B cell (primary cell): ENCODE measurements around the gene COPS4. TPM values are rescaled to one million over a fixed set of nuclear protein-coding genes. Genes with fewer than 3 reads are reported as not detected.

Source experiments
- ATAC-seq: fragments of 200-7000 bp; cut with Tn5 transposase; one replicate; pipeline ENCODE4 v1.10.0; 2021; ENCODE audit warnings: low read depth, mild to moderate bottlenecking, moderate number of reproducible peaks, moderate library complexity
- CTCF ChIA-PET: fragments of 350-600 bp; sonication (Branson Sonifier 250); formaldehyde crosslinking; loops from one replicate; lab custom pipeline; 2021; ENCODE audit warnings: antibody characterized with exemption, inconsistent platforms; lab: Charles Lee
- POLR2A ChIA-PET: fragments of 350-600 bp; sonication (Branson Sonifier 250); formaldehyde crosslinking; loops from one replicate; lab custom pipeline; 2021; ENCODE audit warnings: antibody characterized with exemption; lab: Charles Lee
- DNase-seq: peaks from one replicate; pipeline ENCODE4 v3.0.0; 2013
- H2AFZ ChIP-seq: 2 replicates; pipeline ENCODE4 v1.6.1; 2012; ENCODE audit warnings: mild to moderate bottlenecking, low read depth, low read length; ENCODE audit not compliant: insufficient read depth, poor library complexity, severe bottlenecking
- H3K27ac ChIP-seq, 2 donors: 1 replicate in 1 of 2; 2 replicates in 1 of 2; pipeline ENCODE4 v1.5.1; 2012 to 2013; ENCODE audit warnings: low read length in 2 of 2, mild to moderate bottlenecking in 2 of 2, moderate library complexity in 1 of 2
- H3K27me3 ChIP-seq, 4 experiments: fragments of 200-600 bp in 1 of 4; sonication (generic) in 1 of 4; replicated peaks in 1 of 4; 1 replicate in 2 of 4; 2 replicates in 2 of 4; pipeline versions ENCODE4 v1.6.1 to v1.7.0; 2013 to 2016; ENCODE audit warnings: low read length in 3 of 4, mild to moderate bottlenecking in 2 of 4, mixed read lengths in 1 of 4, moderate library complexity in 1 of 4; ENCODE audit not compliant: insufficient read depth in 4 of 4, control insufficient read depth in 3 of 4; ENCODE audit errors: control extremely low read depth in 1 of 4
- H3K36me3 ChIP-seq, 2 experiments: replicated peaks in 1 of 2; 1 replicate in 1 of 2; 2 replicates in 1 of 2; pipeline versions ENCODE4 v1.6.1 to v1.7.1; 2013; ENCODE audit warnings: low read length in 1 of 2; ENCODE audit not compliant: insufficient read depth in 2 of 2, control insufficient read depth in 1 of 2; ENCODE audit errors: control extremely low read depth in 1 of 2, extremely low read depth in 1 of 2
- H3K4me1 ChIP-seq, 2 donors: fragments of 200-600 bp in 1 of 2; sonication (generic) in 1 of 2; 1 replicate in 1 of 2; 2 replicates in 1 of 2; pipeline versions ENCODE4 v1.5.1 to v1.6.1; 2013 to 2017; ENCODE audit warnings: low read length in 2 of 2; ENCODE audit not compliant: control insufficient read depth in 2 of 2, insufficient read depth in 2 of 2
- H3K4me2 ChIP-seq: replicated peaks from 2 replicates; pipeline ENCODE3; 2012; ENCODE audit warnings: mild to moderate bottlenecking, low read depth, low read length; ENCODE audit not compliant: poor library complexity, severe bottlenecking
- H3K4me3 ChIP-seq, 5 experiments: fragments of 200-600 bp in 1 of 5; sonication (generic) in 1 of 5; 1 replicate in 3 of 5; 2 replicates in 2 of 5; pipeline versions ENCODE4 v1.5.1 to v1.7.0; 2011 to 2016; ENCODE audit warnings: low read length in 4 of 5, mild to moderate bottlenecking in 4 of 5, low read depth in 2 of 5, control low read depth in 1 of 5, moderate library complexity in 1 of 5; ENCODE audit not compliant: insufficient read depth in 1 of 5; ENCODE audit errors: control extremely low read depth in 1 of 5, extremely low read depth in 1 of 5
- H3K79me2 ChIP-seq: fragments of 200-600 bp; sonication (generic); one replicate; pipeline ENCODE4 v1.6.0; 2016; ENCODE audit warnings: low read length; ENCODE audit not compliant: control insufficient read depth, insufficient read depth
- H3K9ac ChIP-seq: fragments of 200-600 bp; sonication (generic); 2 replicates; pipeline ENCODE4 v1.6.1; 2017; ENCODE audit warnings: mild to moderate bottlenecking, low read length, moderate library complexity
- H3K9me3 ChIP-seq, 3 donors: one replicate each; pipeline versions ENCODE4 v1.6.1 to v1.7.1; 2013; ENCODE audit warnings: low read length in 2 of 3; ENCODE audit not compliant: control insufficient read depth in 2 of 3, insufficient read depth in 1 of 3; ENCODE audit errors: control extremely low read depth in 1 of 3
- H4K20me1 ChIP-seq: 2 replicates; pipeline ENCODE4 v1.6.0; 2012; ENCODE audit warnings: mild to moderate bottlenecking, low read length; ENCODE audit not compliant: insufficient read depth, control insufficient read depth, poor library complexity, severe bottlenecking
- H3K27ac Mint-ChIP-seq: one replicate; pipeline ENCODE4 v1.8.0; 2021; ENCODE audit warnings: mixed read lengths
- H3K27me3 Mint-ChIP-seq: one replicate; pipeline ENCODE4 v1.8.0; 2021; ENCODE audit warnings: mixed read lengths
- H3K4me1 Mint-ChIP-seq: one replicate; pipeline ENCODE4 v1.8.0; 2021; ENCODE audit warnings: mixed read lengths
- H3K4me3 Mint-ChIP-seq: one replicate; pipeline ENCODE4 v1.8.0; 2021; ENCODE audit warnings: mixed read lengths
- H3K9me3 Mint-ChIP-seq: one replicate; pipeline ENCODE4 v1.8.0; 2022; ENCODE audit warnings: mixed read lengths; ENCODE audit not compliant: insufficient read depth
- EZH2 ChIP-seq: IDR thresholded peaks from 2 replicates; pipeline ENCODE4 v1.6.1; 2012; ENCODE audit warnings: borderline replicate concordance, low read depth, mild to moderate bottlenecking, moderate library complexity, low read length; ENCODE audit not compliant: insufficient read depth, poor library complexity, severe bottlenecking
- WGBS: methylation state at CpG from one replicate; pipeline ENCODE4 v1.1.5; 2013; ENCODE audit warnings: missing lambda C conversion rate; ENCODE audit not compliant: insufficient coverage; 5-methylcytosine and 5-hydroxymethylcytosine counted together
- intact Hi-C: fragments of 100-400 bp; cut with micrococcal nuclease; formaldehyde crosslinking; loops from one replicate; pipeline ENCODE4 v1.10.0; 2022
- polyA plus RNA-seq: library from polyadenylated mRNA; depleted of rRNA; stranded (reverse); fragments of >200 nt; gene quantifications from 2 replicates; pipeline ENCODE4 v1.2.3, GENCODE V29; 2012
- total RNA-seq, 2 donors: library from RNA; stranded (reverse); fragments of 120-200 nt in 1 of 2; gene quantifications; 1 replicate in 1 of 2; 2 replicates in 1 of 2; pipeline versions ENCODE4 v1.2.3 to v1.2.4, GENCODE V29; 2013 to 2022
- TF ChIP-seq, protein P1 (sequence below): fragments of 200-600 bp; IDR thresholded peaks from one replicate; pipeline ENCODE4 v1.8.0; 2022; ENCODE audit warnings: antibody characterized with exemption, mild to moderate bottlenecking

COPS4 gene
- total and polyA plus RNA-seq, 2 donors (not counting 1 experiment from before 2014, with no cell fraction given): 12.0 to 24.5 TPM

DNA sequence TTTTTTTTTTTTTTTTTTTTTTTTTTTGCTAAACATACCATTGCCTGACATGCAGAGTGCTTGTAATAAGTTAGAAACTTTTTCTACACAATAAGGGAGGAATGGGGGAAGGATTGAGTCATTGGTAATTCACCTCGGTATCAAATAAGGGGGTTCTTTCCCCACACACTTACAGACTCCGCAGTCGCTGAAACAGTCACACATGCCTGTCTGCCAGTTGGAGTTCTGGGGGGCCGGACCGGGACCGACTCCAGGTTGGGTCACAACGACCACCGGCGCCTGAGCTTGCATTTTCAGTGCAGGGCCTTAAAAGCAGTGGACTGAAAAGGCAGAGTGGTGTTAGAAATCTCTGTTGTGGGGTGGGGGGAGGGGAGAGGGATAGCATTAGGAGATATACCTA, 72.6 kb downstream of the COPS4 start:
- ChIA-PET POLR2A (interaction anchor here (0.6 kb wide), 2 partner anchors 12 to 30 kb away, joined by 3 to 8 read pairs; no protein-coding TSS in a partner anchor), CTCF (interaction anchor here (0.8 to 5.3 kb wide), 7 partner anchors 37 to 175 kb away, joined by 3 to 57 read pairs (median 4); partner anchors contain the start of gene COQ2)
- TF ChIP-seq, protein P1, sequence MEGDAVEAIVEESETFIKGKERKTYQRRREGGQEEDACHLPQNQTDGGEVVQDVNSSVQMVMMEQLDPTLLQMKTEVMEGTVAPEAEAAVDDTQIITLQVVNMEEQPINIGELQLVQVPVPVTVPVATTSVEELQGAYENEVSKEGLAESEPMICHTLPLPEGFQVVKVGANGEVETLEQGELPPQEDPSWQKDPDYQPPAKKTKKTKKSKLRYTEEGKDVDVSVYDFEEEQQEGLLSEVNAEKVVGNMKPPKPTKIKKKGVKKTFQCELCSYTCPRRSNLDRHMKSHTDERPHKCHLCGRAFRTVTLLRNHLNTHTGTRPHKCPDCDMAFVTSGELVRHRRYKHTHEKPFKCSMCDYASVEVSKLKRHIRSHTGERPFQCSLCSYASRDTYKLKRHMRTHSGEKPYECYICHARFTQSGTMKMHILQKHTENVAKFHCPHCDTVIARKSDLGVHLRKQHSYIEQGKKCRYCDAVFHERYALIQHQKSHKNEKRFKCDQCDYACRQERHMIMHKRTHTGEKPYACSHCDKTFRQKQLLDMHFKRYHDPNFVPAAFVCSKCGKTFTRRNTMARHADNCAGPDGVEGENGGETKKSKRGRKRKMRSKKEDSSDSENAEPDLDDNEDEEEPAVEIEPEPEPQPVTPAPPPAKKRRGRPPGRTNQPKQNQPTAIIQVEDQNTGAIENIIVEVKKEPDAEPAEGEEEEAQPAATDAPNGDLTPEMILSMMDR: no peak
- no peak for TF ChIP-seq EZH2
- Mint-ChIP-seq H3K27me3 (no peaks in the 10 kb centered on the region), H3K4me1 (peaks cover 60% of the 10 kb centered on the region), H3K9me3 (no peaks in the 10 kb centered on the region), H3K27ac (peak overlapping the region; percentile 84), H3K4me3 (peak overlapping the region; percentile 32)
- ATAC-seq: no peak
- peak overlapping the region in 1 of 2 donors; percentile 61 for H3K27ac ChIP-seq
- peaks cover 44 to 46% of the 10 kb centered on the region in 2 donors for H3K4me1 ChIP-seq
- no peak for DNase-seq
- H3K4me3 ChIP-seq: peak overlapping the region in 1 of 5 experiments; percentile 8
- no CpG with 5 or more reads among the region's 9 CpGs for WGBS
- H3K9me3 ChIP-seq: peaks cover 0 to 1% (median 0%) of the 10 kb centered on the region in 3 donors
- H3K79me2 ChIP-seq: peaks cover 97% of the 10 kb centered on the region
- no peak overlapping the region for H2AFZ ChIP-seq
- peak overlapping the region; percentile 11 for H3K9ac ChIP-seq
- H3K4me2 ChIP-seq: peak overlapping the region; percentile 55
- H4K20me1 ChIP-seq: peaks cover 45% of the 10 kb centered on the region
- no peaks in the 10 kb centered on the region for H3K27me3 ChIP-seq
- peaks cover 2 to 61% of the 10 kb centered on the region in 2 experiments for H3K36me3 ChIP-seq
- intact Hi-C loops: loop anchor here (2.0 kb wide), 1 partner anchor 677 kb away; the partner anchor contains the start of genes ENOPH1 and HNRNPDL
